NCI-H226 (cell line): ENCODE results near the gene ATP5F1E.
"Not testable (repeated sequence)": the region's sequence is repeated elsewhere in the genome, so short reads cannot be mapped to it uniquely, and the experiment has no call there.

ENCODE experiments used
- DNase-seq: peaks from one replicate; pipeline ENCODE4 v3.0.0-alpha.2; 2015

The ATP5F1E gene

GRCh38 chr20:59018817-59019216, 13.3 kb downstream of the ATP5F1E start:
- DNase-seq: no peak

GRCh38 chr20:59017493-59018231, 14.5 kb downstream of the ATP5F1E start:
- DNase-seq: no peak

GRCh38 chr20:59016795-59017492, 15.2 kb downstream of the ATP5F1E start:
- no peak for DNase-seq

- DNase-seq: no peak
Observed at GRCh38 chr20:59015812-59016711, 16.1 kb downstream of the ATP5F1E start.

- no peak for DNase-seq
Observed at GRCh38 chr20:59015411-59015810, 16.7 kb downstream of the ATP5F1E start.

GRCh38 chr20:59014680-59015389, 17.3 kb downstream of the ATP5F1E start:
- DNase-seq: no peak

GRCh38 chr20:59013959-59014608, 18.1 kb downstream of the ATP5F1E start:
- DNase-seq: no peak

- no peak for DNase-seq
Observed at GRCh38 chr20:59013031-59013951, 18.8 kb downstream of the ATP5F1E start.

- not testable (repeated sequence) for DNase-seq
Observed at GRCh38 chr20:59011874-59012157, 20.3 kb downstream of the ATP5F1E start.

GRCh38 chr20:59010995-59011873, 20.9 kb downstream of the ATP5F1E start:
- peak; percentile 91 for DNase-seq

GRCh38 chr20:59010321-59010994, 21.7 kb downstream of the ATP5F1E start:
- DNase-seq: peak; percentile 83

- no peak for DNase-seq
Observed at GRCh38 chr20:59008715-59009336, 23.3 kb downstream of the ATP5F1E start.

GRCh38 chr20:59007665-59008511, 24.2 kb downstream of the ATP5F1E start:
- no peak for DNase-seq

GRCh38 chr20:59006864-59007664, 25.1 kb downstream of the ATP5F1E start, which contains the start of gene CTSZ:
Gene CTSZ, minus strand, starts transcription at chr20:59007254. Its CDS starts 126 bp downstream, at chr20:59007128.
- no peak for DNase-seq

GRCh38 chr20:59006167-59006863, 25.8 kb downstream of the ATP5F1E start:
- no peak for DNase-seq

- DNase-seq: no peak
Observed at GRCh38 chr20:59005523-59006166, 26.5 kb downstream of the ATP5F1E start.
